GM19463 (cell line): ENCODE results near the gene PLEKHA5.
"Not testable (repeated sequence)": the region's sequence is repeated elsewhere in the genome, so short reads cannot be mapped to it uniquely, and the experiment has no call there.

ENCODE experiments used
- ATAC-seq: cut with Tn5 transposase; IDR thresholded peaks from one replicate; pipeline ENCODE4 v1.9.1; 2021; ENCODE audit warnings: mild to moderate bottlenecking, moderate library complexity; ENCODE audit not compliant: unreplicated experiment

PLEKHA5 gene, protein sequence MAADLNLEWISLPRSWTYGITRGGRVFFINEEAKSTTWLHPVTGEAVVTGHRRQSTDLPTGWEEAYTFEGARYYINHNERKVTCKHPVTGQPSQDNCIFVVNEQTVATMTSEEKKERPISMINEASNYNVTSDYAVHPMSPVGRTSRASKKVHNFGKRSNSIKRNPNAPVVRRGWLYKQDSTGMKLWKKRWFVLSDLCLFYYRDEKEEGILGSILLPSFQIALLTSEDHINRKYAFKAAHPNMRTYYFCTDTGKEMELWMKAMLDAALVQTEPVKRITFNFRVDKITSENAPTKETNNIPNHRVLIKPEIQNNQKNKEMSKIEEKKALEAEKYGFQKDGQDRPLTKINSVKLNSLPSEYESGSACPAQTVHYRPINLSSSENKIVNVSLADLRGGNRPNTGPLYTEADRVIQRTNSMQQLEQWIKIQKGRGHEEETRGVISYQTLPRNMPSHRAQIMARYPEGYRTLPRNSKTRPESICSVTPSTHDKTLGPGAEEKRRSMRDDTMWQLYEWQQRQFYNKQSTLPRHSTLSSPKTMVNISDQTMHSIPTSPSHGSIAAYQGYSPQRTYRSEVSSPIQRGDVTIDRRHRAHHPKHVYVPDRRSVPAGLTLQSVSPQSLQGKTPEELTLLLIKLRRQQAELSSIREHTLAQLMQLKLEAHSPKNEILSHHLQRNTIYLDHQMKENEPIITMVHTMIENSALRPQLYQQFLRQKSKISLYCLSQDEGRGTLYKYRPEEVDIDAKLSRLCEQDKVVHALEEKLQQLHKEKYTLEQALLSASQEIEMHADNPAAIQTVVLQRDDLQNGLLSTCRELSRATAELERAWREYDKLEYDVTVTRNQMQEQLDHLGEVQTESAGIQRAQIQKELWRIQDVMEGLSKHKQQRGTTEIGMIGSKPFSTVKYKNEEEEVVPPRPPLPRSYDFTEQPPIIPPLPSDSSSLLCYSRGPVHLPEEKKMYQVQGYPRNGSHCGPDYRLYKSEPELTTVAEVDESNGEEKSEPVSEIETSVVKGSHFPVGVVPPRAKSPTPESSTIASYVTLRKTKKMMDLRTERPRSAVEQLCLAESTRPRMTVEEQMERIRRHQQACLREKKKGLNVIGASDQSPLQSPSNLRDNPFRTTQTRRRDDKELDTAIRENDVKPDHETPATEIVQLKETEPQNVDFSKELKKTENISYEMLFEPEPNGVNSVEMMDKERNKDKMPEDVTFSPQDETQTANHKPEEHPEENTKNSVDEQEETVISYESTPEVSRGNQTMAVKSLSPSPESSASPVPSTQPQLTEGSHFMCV

DNA sequence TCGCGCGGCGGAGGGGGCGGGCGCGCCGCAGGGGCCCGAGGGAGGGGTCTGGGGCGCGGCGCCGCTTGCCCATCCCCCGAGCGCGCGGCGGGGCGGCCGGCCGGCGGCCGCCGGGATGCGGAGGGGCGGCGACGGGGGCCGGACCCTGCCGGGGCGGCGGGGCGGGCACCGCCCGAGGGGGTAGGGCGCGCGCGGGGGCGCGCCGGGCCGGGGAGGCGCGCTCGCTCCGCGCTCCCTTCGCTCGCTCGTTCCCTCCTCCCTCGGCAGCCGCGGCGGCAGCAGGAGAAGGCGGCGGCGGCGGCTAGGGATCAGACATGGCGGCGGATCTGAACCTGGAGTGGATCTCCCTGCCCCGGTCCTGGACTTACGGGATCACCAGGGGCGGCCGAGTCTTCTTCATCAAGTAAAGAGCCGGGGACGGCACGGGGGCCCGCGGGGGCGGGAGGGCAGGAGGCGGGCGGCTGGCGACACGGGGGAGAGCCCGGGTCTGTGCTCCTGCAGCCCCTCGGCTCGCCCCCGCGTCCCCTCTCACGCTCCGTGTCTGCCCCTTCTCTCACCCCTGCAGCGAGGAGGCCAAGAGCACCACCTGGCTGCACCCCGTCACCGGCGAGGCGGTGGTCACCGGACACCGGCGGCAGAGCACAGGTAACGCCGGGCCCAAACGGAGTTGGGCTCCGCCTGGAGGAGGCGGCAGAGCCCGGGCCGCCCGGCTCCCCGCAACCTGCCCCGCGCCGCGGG lies at the start of gene PLEKHA5:
PLEKHA5 (plus strand) TSS at position 248 of the 738 bp plus-strand sequence; CDS start at position 315, 67 bp downstream.
- peak; percentile 51 for ATAC-seq

DNA sequence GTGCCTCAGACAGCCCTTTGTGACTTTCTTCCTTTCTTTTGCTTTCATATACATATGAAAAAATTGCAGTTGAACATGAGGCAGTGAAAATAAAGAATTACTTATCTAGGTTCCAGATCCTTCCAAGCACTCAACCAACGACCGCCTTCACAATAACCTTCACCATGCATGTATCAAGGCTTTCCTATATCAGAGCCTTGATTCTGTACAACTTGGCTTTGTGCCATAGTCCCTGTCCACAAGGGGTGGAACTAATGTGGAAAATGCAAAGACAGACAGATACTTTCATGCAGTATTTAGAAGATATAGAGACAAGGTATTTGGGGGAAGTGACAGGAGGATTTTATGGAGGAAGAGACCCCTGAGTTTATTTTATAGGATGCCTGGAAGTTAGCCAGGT lies 48.6 kb upstream of the PLEKHA5 start:
- ATAC-seq = no peak

DNA sequence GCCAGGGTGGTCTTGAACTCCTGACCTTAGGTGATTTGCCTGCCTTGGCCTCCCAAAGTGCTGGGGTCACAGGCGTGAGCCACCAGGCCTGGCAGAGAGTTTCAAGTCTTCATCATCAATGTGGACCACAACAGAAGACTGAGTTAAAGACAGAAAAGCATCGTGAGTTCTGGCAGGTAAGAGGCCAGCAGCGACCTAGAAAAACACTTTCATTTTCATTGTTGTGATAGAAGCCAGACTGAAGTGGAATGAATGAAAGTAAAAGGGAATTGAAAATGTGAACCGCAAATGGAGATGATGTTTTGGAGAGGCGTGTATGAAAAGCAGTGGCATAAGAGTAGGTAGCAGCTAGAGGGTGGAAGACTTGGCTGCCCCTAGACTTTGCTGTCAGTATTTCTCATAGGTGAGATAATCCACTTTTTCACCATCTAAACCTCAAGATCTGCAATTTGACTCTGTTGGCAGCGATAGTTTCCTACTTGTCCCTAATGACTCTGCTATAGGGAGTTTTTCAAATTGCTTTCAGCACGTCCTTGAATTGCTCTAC lies 47.1 kb upstream of the PLEKHA5 start:
- no peak for ATAC-seq

DNA sequence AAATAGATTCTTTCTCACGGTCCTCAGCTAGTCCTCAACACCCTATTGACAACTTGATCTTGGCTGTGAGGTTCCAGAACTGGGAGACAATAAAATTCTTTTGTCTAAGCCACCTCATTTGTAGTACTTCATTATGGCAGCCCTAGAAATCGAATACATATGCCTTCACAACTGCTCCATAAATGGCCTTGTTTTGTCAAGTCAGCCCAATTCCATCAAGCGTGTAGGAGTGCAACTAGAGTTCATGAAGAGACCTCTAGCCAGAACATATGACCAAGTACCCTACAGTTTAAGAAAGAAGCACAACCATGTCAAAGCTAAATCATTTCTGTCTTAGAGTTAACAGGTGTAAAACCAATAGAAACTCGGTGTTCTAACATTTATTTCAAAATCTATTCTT lies 45.0 kb upstream of the PLEKHA5 start:
- ATAC-seq = no peak

DNA sequence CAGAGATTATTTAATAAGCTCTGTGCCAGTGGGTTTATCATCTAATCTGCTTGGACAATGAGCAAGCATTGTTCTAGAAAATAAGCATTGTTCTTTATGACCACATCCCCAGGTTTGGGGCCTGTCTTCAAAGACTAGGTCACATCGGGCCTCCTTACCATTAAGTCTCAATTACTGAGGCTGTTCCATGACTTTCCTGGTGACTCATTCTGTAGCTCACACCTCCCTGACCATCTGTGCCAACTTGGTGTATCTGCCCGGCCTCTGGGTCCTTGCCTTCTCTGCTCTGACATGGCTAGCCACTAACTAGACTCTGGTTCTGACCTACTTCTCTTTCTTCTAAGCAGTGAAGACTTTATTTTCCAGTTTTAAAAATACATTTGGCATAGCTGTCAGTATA lies 44.4 kb upstream of the PLEKHA5 start:
- ATAC-seq = no peak

DNA sequence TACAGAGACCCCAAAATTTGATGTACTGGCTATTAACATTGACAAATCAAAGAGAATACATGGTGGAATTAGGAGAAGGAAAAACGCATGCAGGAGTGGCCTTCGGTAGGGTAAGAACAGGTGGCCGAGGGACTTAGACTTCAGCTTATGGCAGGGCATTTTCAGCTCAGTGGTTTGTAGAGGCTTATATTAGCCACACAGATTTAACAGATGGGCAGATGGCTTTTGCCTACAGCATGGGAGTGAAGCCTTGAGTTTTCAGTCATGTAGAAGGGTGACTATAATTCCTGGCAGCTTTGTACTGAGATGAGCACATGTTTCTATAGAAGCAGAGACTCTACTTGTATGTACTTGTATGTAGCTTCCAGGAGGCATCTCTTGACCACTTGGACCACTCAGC lies 40.9 kb upstream of the PLEKHA5 start:
- ATAC-seq = no peak

DNA sequence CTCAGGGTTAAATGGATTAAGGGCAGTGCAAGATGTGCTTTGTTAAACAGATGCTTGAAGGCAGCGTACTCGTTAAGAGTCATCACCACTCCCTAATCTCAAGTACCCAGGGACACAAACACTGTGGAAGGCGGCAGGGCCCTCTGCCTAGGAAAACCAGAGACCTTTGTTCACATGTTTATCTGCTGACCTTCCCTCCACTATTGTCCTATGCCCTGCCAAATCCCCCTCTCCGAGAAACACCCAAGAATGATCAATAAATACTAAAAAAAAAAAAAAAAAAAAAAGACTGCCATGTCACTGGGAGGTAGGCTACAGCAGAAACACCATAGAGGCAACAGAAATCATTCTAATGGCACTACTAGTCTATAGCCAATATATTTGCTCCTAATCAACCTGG lies 37.1 kb upstream of the PLEKHA5 start:
- not testable (repeated sequence) for ATAC-seq

DNA sequence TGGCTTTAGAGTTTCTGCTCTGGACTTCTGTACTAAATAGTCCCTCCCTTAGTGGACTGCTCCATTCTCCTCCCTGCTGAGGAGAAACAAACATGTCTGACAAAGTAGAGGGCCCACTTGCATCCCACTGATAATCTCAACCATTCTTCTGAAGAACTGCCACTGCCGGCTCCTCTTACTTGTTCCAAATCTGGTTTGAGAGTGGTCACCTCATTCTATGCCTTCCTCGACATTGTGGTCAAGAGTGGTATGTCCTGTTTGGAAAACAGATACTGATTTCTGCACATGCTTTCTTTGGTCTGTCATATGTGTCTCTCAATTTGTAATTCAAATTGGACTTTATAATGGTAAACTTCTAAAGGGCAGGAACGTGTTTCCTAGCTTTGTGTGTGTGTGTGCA lies 36.3 kb upstream of the PLEKHA5 start:
- no peak for ATAC-seq

DNA sequence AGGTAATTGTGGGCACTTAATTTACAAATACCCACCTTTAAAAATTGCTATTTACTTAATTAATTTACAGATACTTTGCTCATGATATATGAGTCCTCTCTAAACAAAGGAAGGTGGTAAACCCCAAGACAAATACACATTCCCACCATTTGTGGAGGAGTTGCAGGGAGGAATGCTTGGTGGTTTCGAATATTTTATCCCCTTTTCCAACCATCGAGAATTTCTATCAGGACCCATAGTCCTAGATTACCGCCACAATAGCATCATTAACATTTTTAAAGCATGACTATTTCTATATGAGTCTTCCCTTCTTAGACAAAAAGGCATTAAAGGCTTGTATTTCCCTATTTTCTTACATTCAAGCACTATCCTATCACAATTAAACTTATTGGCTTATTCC lies 34.2 kb upstream of the PLEKHA5 start:
- no peak for ATAC-seq

DNA sequence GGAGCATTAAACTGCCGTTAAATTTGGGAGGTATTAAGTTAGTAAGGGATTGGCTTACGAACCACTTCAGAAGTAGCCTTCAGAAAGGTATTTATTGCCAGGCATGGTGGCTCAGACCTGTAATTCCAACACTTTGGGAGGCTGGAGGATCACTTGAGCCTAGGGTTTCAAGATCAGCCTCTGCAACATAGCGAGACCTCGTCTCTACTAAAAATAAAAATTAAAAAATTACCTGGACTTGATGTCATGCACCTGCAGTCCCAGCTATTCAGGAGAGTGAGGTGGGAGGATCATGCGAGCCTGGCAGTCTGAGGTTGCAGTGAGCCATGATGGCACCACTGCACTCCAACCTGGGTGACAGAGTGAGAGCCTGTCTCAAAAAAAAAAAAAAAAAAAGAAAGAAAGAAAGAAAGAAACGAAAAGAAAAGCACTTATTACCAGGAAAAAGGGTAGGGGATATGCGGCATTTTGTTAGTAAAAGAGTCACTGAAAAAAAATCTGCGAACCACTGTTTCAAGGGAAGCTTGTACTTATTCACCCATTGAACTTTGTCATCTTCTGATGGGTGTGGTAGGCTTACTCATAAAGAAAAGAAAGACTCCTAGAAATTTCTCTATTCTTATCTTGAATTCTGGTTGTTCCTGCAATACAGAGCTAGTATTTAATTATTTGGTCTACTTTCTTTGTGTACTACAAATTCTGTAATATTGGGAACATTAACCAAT lies 33.6 kb upstream of the PLEKHA5 start:
- no peak for ATAC-seq

DNA sequence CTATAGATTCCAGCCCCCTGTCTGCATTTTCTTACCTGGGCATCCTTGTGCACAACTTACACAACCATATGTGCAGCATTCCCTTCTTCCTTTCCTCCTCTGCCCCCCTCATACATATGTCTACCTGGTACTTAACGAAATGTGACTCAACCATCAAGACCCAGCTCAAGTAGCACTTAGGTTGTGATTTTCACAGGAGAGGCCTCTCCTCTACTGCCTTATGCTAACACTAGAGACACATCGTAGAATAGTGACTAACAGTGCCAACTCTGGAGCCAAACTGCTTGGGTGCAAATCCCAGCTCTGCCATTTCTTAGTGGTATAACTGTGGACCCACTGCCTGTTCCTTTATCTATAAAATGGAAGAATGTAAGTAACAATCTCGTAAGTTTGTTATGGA lies 24.1 kb upstream of the PLEKHA5 start:
- ATAC-seq = no peak

DNA sequence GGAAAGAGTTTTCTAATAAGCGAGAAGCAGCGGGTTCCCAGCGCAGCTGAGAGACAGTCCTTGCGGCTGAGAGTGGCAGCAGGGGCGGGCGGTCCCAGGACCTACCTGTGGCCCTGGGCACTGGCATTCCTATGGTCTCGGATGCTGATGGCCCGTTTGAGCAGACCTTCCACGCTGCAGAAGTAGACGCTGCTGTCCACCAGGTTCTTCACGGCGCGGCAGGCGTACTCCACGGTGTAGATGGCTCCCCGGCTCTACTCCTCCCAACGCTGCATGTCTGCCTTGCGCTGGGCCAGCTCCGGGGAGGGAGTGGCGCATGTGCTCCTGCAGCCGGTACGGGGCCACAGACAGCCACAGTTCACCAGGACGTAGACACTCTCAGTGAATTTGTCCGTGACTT lies 21.8 kb upstream of the PLEKHA5 start:
- no peak for ATAC-seq

DNA sequence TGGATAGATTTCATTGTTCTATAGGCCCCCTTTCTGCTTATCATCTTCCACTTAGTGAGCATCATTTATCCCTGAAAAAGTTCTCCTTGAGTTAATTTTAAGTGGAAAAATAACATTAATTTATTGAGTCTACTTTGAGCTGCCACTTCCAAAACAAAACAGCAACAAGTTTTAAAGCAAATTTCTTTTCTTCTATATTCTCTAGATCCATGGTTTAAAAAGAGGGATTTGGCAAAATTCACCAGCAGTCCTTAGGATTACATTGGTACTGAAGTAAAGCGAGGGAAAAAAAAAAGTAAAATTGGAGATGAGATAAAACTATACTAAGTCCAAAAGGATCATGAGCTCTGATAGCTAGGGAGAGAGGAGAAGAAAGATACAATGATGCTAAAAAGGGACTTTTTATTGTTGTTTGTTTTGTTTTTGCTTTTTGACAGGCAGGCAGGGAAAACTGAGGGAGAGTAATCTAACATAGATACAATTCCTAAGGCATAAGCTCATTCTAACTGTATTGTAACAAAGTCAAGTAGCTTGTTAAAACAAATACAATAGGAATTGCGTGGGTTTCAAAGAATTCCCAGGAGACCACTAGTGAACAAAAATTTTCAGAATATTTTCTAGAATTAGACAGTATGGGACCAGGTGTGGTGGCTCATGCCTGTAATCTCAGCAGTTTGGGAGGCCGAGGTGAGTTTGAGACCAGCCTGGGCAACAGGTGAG lies 19.2 kb upstream of the PLEKHA5 start:
- ATAC-seq = no peak

DNA sequence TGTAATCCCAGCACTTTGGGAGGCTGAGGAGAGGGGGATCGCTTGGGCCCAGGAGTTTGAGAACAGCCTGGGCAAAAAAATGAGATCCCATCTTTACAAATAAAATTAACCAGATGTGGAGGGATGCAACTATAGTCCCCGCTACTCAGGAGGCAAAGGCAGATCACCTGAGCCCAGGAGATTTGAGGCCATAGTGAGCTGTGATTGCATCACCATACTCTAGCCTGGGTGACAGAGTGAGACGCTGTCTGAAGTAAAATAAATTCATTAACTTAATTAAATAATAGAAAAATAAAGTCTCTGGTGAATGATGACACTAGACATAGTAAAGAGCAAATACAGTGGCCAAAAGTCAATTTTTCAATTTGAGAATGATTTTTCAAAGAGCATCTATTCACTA lies 16.1 kb upstream of the PLEKHA5 start:
- ATAC-seq = no peak

DNA sequence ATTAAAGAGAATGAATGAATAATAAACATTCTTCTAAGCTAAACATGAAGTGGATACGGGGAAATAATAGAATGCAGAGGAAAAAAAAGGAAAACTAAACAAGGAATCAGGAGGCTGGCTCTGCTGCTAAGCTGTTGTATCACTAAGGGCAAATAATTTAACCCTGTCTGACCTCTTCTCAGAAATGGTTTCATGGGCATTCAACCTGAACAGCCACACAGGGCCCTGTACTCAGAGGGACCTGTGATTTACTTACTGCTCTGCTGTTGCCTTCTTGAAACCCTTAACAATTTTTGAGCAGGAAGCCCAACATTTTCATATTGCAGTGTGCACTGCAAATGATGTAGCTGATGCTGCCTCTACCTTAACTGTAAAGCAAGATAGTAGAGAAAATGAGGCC lies 14.2 kb upstream of the PLEKHA5 start:
- ATAC-seq = no peak

DNA sequence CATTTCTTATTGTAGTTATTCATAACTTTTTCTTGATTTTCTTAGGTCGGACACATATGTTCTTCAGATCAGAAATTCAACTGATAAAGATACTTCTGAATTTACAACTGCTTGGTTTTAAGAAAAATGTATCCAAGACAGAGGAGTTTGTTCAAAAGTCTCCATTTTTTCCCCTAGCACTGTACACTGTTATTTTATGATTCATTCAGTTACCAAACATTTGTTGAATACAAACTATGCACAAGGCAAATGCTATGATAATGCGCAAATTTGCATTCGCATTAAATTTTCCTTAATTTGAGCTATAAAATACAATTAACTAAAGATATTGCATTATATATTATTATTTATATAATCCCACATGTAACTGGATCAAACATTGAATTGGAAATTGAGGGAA lies 10.1 kb upstream of the PLEKHA5 start:
- ATAC-seq = no peak

DNA sequence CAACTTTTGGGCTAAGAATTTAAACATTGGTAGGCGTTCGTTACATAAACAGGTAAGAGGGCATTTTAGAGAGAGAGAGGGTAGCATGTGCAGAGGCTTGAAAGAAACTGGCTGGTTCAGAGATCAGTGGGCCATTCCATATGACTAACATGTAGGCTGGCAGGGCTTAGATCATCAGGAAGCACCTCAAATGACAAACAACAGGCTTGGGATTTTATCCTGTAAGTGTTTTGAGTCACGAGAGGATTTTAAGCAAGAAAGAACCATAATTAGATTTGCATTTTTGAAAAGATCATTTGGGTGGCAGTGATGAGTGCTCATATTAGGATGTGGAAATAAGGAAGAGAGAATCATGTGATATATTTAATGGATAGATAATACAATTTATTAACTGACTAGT lies 8.7 kb upstream of the PLEKHA5 start:
- ATAC-seq = no peak

DNA sequence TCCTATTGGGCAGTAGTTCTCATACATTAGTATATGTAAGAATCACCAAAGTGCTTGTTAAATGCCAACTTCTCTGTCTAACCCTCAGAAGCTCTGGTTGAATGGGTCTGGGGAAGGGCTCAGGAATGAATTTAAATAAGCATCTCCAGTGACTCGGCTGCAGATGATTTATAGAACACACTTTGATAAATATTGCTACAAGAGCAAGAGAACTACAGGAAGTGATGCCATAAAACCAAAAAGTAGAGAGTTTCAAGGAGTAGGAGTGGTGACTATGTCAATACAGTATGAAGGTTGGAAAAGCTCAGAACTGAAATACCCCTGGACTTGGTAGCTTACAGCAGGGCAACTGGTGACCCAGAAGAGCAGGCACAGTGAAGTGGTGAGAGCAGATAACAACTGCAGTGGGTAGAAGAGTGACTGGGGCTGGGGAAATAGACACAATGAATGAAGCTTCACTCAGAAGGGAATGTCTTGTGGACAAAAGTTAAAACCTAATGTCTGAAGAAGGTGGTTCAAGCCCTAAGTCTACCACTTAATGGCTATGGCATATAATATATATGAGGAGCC lies 8.0 kb upstream of the PLEKHA5 start:
- no peak for ATAC-seq

DNA sequence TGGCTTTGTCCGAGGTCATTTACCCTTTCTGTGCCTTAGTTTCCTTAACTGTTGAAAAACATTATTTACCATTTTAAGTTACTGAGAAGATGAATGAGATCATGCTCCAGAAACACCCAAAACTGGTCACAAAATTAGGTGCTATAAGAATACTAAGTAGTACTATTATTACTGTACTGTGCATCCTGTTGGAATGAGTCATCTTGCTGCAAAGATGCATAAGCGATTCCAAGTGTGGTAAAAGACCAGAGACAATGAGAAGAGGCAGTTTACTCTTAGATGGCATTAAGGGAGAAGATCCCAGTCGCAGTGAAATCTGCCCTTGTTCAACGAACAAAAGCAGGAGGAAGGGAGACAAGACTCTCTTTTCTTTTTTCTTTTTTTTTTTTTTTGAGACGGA lies 4.2 kb upstream of the PLEKHA5 start:
- ATAC-seq = no peak
